Sigmoid colon (tissue), 4 donors: Measurements from ENCODE around the gene CHPF.

Experiments
- EP300 ChIP-seq, 4 donors: sonication (generic); formaldehyde crosslinking; IDR thresholded peaks; one replicate each; pipeline ENCODE4 v1.6.1; 2017; ENCODE audit warnings: antibody characterized with exemption in 4 of 4
- POLR2AphosphoS5 ChIP-seq, 4 donors: sonication (generic); formaldehyde crosslinking; IDR thresholded peaks; one replicate each; pipeline ENCODE4 v1.6.1; 2017; ENCODE audit warnings: antibody characterized with exemption in 4 of 4
- TF ChIP-seq, protein P1 (sequence below), 4 experiments: fragments of 450-650 bp in 3 of 4; fragments of 200-600 bp in 1 of 4; IDR thresholded peaks; one replicate each; pipeline ENCODE4 v1.5.1; 2016 to 2019; ENCODE audit warnings: antibody characterized with exemption in 4 of 4, mild to moderate bottlenecking in 3 of 4, moderate library complexity in 2 of 4

DNA sequence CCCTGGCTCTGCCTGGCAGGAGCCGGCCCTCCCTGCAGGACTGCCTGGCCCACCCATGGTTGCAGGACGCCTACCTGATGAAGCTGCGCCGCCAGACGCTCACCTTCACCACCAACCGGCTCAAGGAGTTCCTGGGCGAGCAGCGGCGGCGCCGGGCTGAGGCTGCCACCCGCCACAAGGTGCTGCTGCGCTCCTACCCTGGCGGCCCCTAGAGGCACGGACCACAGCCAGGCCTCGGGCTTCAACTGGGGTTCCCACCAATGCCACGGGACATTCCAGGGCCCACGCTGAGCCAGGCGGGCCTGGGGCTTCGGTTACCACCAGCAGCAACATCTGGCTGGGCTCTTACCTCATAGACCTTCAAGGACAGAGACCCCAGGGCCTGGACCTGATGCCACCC lies 51.0 kb downstream of the CHPF start:
- TF ChIP-seq POLR2AphosphoS5 (IDR thresholded peaks at IDR 0.05) (no peak), EP300 (IDR thresholded peaks at IDR 0.05) (no peak)
- TF ChIP-seq, protein P1, sequence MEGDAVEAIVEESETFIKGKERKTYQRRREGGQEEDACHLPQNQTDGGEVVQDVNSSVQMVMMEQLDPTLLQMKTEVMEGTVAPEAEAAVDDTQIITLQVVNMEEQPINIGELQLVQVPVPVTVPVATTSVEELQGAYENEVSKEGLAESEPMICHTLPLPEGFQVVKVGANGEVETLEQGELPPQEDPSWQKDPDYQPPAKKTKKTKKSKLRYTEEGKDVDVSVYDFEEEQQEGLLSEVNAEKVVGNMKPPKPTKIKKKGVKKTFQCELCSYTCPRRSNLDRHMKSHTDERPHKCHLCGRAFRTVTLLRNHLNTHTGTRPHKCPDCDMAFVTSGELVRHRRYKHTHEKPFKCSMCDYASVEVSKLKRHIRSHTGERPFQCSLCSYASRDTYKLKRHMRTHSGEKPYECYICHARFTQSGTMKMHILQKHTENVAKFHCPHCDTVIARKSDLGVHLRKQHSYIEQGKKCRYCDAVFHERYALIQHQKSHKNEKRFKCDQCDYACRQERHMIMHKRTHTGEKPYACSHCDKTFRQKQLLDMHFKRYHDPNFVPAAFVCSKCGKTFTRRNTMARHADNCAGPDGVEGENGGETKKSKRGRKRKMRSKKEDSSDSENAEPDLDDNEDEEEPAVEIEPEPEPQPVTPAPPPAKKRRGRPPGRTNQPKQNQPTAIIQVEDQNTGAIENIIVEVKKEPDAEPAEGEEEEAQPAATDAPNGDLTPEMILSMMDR (IDR thresholded peaks at IDR 0.05): no peak
